Mesendoderm (in vitro differentiated cells): ENCODE results near the gene TFDP2.

Experiments
- DNase-seq: peaks from one replicate; pipeline ENCODE4 v3.0.0; 2013
- H2AK5ac ChIP-seq: 2 replicates; pipeline ENCODE4 v1.6.1; 2013; ENCODE audit warnings: low read length, inconsistent platforms
- H2BK120ac ChIP-seq: 2 replicates; pipeline ENCODE4 v1.6.1; 2013; ENCODE audit warnings: low read depth, mild to moderate bottlenecking, low read length, moderate library complexity, mixed read lengths
- H2BK15ac ChIP-seq: replicated peaks from 2 replicates; pipeline ENCODE4 v1.6.1; 2013; ENCODE audit warnings: low read depth, mild to moderate bottlenecking, moderate library complexity
- H2BK5ac ChIP-seq: 2 replicates; pipeline ENCODE4 v1.6.1; 2013; ENCODE audit warnings: low read length, inconsistent platforms
- H3K18ac ChIP-seq: 2 replicates; pipeline ENCODE4 v1.6.1; 2013; ENCODE audit warnings: mild to moderate bottlenecking, low read length, mixed read lengths
- H3K23ac ChIP-seq: one replicate; pipeline ENCODE4 v1.6.1; 2013; ENCODE audit warnings: low read length
- H3K27ac ChIP-seq: 2 replicates; pipeline ENCODE4 v1.5.1; 2013; ENCODE audit warnings: low read depth, mild to moderate bottlenecking, inconsistent platforms, low read length, moderate library complexity
- H3K27me3 ChIP-seq: 2 replicates; pipeline ENCODE4 v1.6.1; 2013; ENCODE audit warnings: low read length, control low read depth, mild to moderate bottlenecking, inconsistent platforms; ENCODE audit not compliant: insufficient read depth, poor library complexity
- H3K36me3 ChIP-seq: 2 replicates; pipeline ENCODE4 v1.6.1; 2013; ENCODE audit warnings: low read length, inconsistent platforms; ENCODE audit not compliant: control insufficient read depth, insufficient read depth
- H3K4ac ChIP-seq: one replicate; pipeline ENCODE4 v1.6.1; 2013; ENCODE audit warnings: low read depth, mild to moderate bottlenecking, low read length, moderate library complexity
- H3K4me1 ChIP-seq: 2 replicates; pipeline ENCODE4 v1.6.1; 2013; ENCODE audit warnings: low read depth, low read length, inconsistent platforms; ENCODE audit not compliant: control insufficient read depth
- H3K4me2 ChIP-seq: 2 replicates; pipeline ENCODE4 v1.6.1; 2013; ENCODE audit warnings: low read length
- H3K4me3 ChIP-seq: 2 replicates; pipeline ENCODE4 v1.5.1; 2013; ENCODE audit warnings: mild to moderate bottlenecking, low read length
- H3K56ac ChIP-seq: one replicate; pipeline ENCODE4 v1.6.1; 2013; ENCODE audit warnings: low read length
- H3K79me1 ChIP-seq: 2 replicates; pipeline ENCODE4 v1.6.1; 2013; ENCODE audit warnings: low read length, inconsistent platforms
- H3K79me2 ChIP-seq: 2 replicates; pipeline ENCODE4 v1.6.1; 2013; ENCODE audit warnings: mild to moderate bottlenecking, low read length; ENCODE audit not compliant: control insufficient read depth, insufficient read depth
- H3K9ac ChIP-seq: 2 replicates; pipeline ENCODE4 v1.6.1; 2013; ENCODE audit warnings: low read length, inconsistent platforms
- H4K5ac ChIP-seq: one replicate; pipeline ENCODE4 v1.6.1; 2013; ENCODE audit warnings: low read length
- H4K8ac ChIP-seq: one replicate; pipeline ENCODE4 v1.6.1; 2013; ENCODE audit warnings: low read depth, mild to moderate bottlenecking, control low read depth, low read length, moderate library complexity
- WGBS: extraction: QIAGEN DNeasy Blood & Tissue Kit; methylation state at CpG from one replicate; pipeline ENCODE4 v1.1.7; 2013; ENCODE audit warnings: low lambda C conversion rate, missing lambda C conversion rate; ENCODE audit not compliant: insufficient coverage; ENCODE audit errors: extremely low coverage; 5-methylcytosine and 5-hydroxymethylcytosine counted together

TFDP2 gene

DNA sequence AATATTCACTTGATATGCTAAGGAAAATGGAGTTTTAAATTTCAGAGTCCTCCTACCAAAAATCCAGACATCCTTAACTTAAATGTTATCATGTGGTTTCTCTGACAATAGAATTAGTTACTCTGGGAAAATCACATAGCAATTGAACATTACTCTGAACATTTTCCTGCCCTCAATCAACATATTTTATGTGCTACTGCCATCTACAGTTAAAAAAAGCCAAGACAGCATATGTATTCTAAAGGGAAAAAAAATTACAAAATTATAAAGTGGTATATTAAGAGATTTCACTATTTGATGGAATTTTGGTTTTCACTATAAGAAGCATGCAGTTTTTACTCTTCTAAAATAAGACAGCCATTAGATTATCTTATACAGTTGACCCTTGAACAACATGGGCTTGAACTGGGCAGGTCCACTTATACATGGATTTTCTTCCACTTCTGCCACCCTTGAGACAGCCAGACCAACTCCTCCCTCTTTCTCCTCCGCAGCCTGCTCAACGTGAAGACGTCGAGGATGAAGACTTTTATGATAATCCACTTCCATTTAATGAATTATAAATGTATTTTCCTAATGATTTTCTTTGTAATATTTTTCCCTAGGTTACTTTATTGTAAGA is 150.6 kb downstream of the TFDP2 start:
- H2BK15ac ChIP-seq: no peak overlapping the region
- H3K9ac ChIP-seq: no peak overlapping the region
- no peak overlapping the region for H3K4ac ChIP-seq
- no CpG with 5 or more reads among the region's 4 CpGs for WGBS
- no peaks in the 10 kb centered on the region for H3K27me3 ChIP-seq
- H3K79me1 ChIP-seq: no peaks in the 10 kb centered on the region
- H4K5ac ChIP-seq: no peak overlapping the region
- no peaks in the 10 kb centered on the region for H3K4me1 ChIP-seq
- H3K18ac ChIP-seq: no peak overlapping the region
- no peak overlapping the region for H3K4me3 ChIP-seq
- no peak overlapping the region for H3K56ac ChIP-seq
- no peak overlapping the region for H2AK5ac ChIP-seq
- H2BK120ac ChIP-seq: no peak overlapping the region
- no peak overlapping the region for H3K23ac ChIP-seq
- H3K79me2 ChIP-seq: no peaks in the 10 kb centered on the region
- no peak overlapping the region for H3K27ac ChIP-seq
- H3K4me2 ChIP-seq: no peak overlapping the region
- DNase-seq: no peak
- no peak overlapping the region for H2BK5ac ChIP-seq
- H4K8ac ChIP-seq: no peak overlapping the region
- no peaks in the 10 kb centered on the region for H3K36me3 ChIP-seq

DNA sequence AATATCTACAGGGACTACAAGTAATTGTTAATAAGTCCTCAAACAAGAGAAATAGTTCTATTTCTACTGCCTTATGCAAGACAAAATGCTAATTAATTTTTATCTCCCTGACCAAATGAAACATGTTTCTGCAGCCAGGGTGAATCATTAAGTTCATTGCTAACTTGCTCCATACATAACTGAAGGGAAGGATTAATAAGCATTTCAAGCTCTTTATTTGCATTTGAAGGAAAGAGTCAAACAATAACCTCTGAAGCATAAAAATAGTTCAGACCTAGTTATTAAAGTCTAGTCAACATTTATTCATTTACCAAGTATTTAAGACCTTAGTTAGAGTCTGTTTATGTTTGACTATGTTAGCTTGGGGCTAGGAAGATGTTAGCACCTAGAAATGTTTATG is 152.9 kb downstream of the TFDP2 start:
- Histone ChIP-seq H3K18ac (no peak overlapping the region), H2BK120ac (no peak overlapping the region), H2BK5ac (no peak overlapping the region), H3K56ac (no peak overlapping the region), H3K23ac (no peak overlapping the region), H3K4me2 (no peak overlapping the region), H3K9ac (no peak overlapping the region), H4K5ac (no peak overlapping the region), H2AK5ac (no peak overlapping the region), H2BK15ac (no peak overlapping the region), H3K79me1 (no peaks in the 10 kb centered on the region), H3K36me3 (no peaks in the 10 kb centered on the region), H3K79me2 (no peaks in the 10 kb centered on the region), H3K27ac (no peak overlapping the region), H3K4ac (no peak overlapping the region), H3K27me3 (no peaks in the 10 kb centered on the region), H4K8ac (no peak overlapping the region), H3K4me1 (no peaks in the 10 kb centered on the region), H3K4me3 (no peak overlapping the region)
- no peak for DNase-seq

- Histone ChIP-seq H4K8ac (no peak overlapping the region), H2BK120ac (no peak overlapping the region), H3K9ac (no peak overlapping the region), H2BK5ac (no peak overlapping the region), H3K56ac (no peak overlapping the region), H3K79me1 (no peaks in the 10 kb centered on the region), H2AK5ac (no peak overlapping the region), H3K27me3 (no peaks in the 10 kb centered on the region), H3K4me2 (no peak overlapping the region), H3K79me2 (no peaks in the 10 kb centered on the region), H3K4ac (no peak overlapping the region), H4K5ac (no peak overlapping the region), H3K23ac (no peak overlapping the region), H3K18ac (no peak overlapping the region), H3K27ac (no peak overlapping the region), H3K36me3 (no peaks in the 10 kb centered on the region), H3K4me3 (no peak overlapping the region), H3K4me1 (no peaks in the 10 kb centered on the region), H2BK15ac (no peak overlapping the region)
- no peak for DNase-seq
These were observed 154.5 kb downstream of the TFDP2 start for GRCh38 chr3:141994856-141995255.

- H3K79me2 ChIP-seq: no peaks in the 10 kb centered on the region
- no peaks in the 10 kb centered on the region for H3K4me1 ChIP-seq
- no peak overlapping the region for H3K56ac ChIP-seq
- H3K4ac ChIP-seq: no peak overlapping the region
- no peak overlapping the region for H3K18ac ChIP-seq
- no peaks in the 10 kb centered on the region for H3K79me1 ChIP-seq
- H3K36me3 ChIP-seq: no peaks in the 10 kb centered on the region
- no peak overlapping the region for H3K4me3 ChIP-seq
- H4K8ac ChIP-seq: no peak overlapping the region
- H3K27ac ChIP-seq: no peak overlapping the region
- no CpG with 5 or more reads among the region's 2 CpGs for WGBS
- H2BK5ac ChIP-seq: no peak overlapping the region
- no peak overlapping the region for H2AK5ac ChIP-seq
- H2BK15ac ChIP-seq: no peak overlapping the region
- no peak overlapping the region for H2BK120ac ChIP-seq
- no peak overlapping the region for H3K4me2 ChIP-seq
- H4K5ac ChIP-seq: no peak overlapping the region
- DNase-seq: no peak
- no peaks in the 10 kb centered on the region for H3K27me3 ChIP-seq
- H3K23ac ChIP-seq: no peak overlapping the region
- H3K9ac ChIP-seq: no peak overlapping the region
These were observed 156.8 kb downstream of the TFDP2 start for GRCh38 chr3:141992512-141992911.

DNA sequence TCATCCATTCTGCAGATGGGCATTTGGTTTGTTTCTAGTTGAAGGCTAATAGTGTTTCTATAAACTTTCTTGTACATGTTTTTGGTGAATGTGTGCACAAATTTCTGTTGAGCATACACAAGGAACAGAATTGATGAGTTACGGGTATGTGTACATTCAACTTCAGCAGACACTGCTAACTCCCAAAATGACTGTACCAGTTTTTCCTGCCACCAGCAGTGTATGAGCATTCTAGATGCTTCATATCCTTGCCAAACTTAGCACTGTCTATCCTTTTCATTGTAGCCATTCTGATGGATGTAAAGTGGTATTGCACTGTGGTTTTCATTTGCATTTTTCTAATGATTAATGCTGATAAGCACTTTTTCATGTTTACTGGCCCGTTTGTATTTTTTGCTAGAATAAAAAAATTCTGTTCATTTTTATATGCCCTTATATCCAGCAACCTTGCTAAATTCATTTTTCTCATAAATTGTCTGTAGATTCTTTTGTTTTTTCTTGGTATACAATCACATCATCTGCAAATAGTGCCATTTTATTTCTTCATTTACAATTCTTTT is 162.7 kb downstream of the TFDP2 start:
- H3K56ac ChIP-seq: no peak overlapping the region
- H4K8ac ChIP-seq: no peak overlapping the region
- no peak overlapping the region for H3K18ac ChIP-seq
- no peaks in the 10 kb centered on the region for H3K27me3 ChIP-seq
- H2BK120ac ChIP-seq: no peak overlapping the region
- H3K4ac ChIP-seq: no peak overlapping the region
- H2AK5ac ChIP-seq: no peak overlapping the region
- H4K5ac ChIP-seq: no peak overlapping the region
- no peak overlapping the region for H3K23ac ChIP-seq
- H3K27ac ChIP-seq: no peak overlapping the region
- no peak overlapping the region for H2BK5ac ChIP-seq
- no peak overlapping the region for H3K9ac ChIP-seq
- H3K36me3 ChIP-seq: no peaks in the 10 kb centered on the region
- DNase-seq: no peak
- H3K4me1 ChIP-seq: no peaks in the 10 kb centered on the region
- H3K4me2 ChIP-seq: no peak overlapping the region
- no peak overlapping the region for H3K4me3 ChIP-seq
- H2BK15ac ChIP-seq: no peak overlapping the region
- H3K79me2 ChIP-seq: no peaks in the 10 kb centered on the region
- WGBS: no CpG with 5 or more reads among the region's 2 CpGs
- H3K79me1 ChIP-seq: no peaks in the 10 kb centered on the region

- Histone ChIP-seq H2AK5ac (no peak overlapping the region), H3K4me1 (no peaks in the 10 kb centered on the region), H2BK15ac (no peak overlapping the region), H3K56ac (no peak overlapping the region), H3K18ac (no peak overlapping the region), H3K36me3 (no peaks in the 10 kb centered on the region), H3K4me3 (no peak overlapping the region), H3K79me2 (no peaks in the 10 kb centered on the region), H3K4me2 (no peak overlapping the region), H3K4ac (no peak overlapping the region), H4K8ac (no peak overlapping the region), H2BK5ac (no peak overlapping the region), H3K9ac (no peak overlapping the region), H3K27ac (no peak overlapping the region), H3K79me1 (no peaks in the 10 kb centered on the region), H3K23ac (no peak overlapping the region), H3K27me3 (no peaks in the 10 kb centered on the region), H4K5ac (no peak overlapping the region), H2BK120ac (no peak overlapping the region)
- peak; percentile 83 for DNase-seq
- WGBS: no CpG with 5 or more reads among the region's 3 CpGs
These were observed 168.3 kb downstream of the TFDP2 start for GRCh38 chr3:141981084-141981483.
